K562 (cell line): ENCODE measurements around the gene PRICKLE2. TPM values are rescaled to one million over a fixed set of nuclear protein-coding genes. Genes with fewer than 3 reads are reported as not detected.

Experiments used
- ATAC-seq: fragments of 200-7000 bp; cut with Tn5 transposase; 3 replicates; pipeline ENCODE4 v1.9.1; 2020; ENCODE audit warnings: moderate library complexity
- BruUV-seq: library from RNA; stranded (reverse); fragments of 400-500 nt; replicated peaks from 2 replicates; lab custom pipeline; 2021; lab: Mats Ljungman, UMichigan
- CTCF ChIA-PET: fragments of 300-600 bp; formaldehyde crosslinking; extraction: SDS; loops from one replicate; lab custom pipeline; 2021; ENCODE audit warnings: low intra/inter-chr PET ratio; lab: Yijun Ruan, JAX
- POLR2A ChIA-PET: fragments of 300-600, 350-650 bp; sonication (Branson Sonifier 250); formaldehyde crosslinking; extraction: SDS; loops from one replicate; lab custom pipeline; 2021; ENCODE audit warnings: antibody characterized with exemption, inconsistent platforms; lab: Yijun Ruan, JAX
- DNase-seq, 4 experiments: peaks; one replicate each; pipeline versions ENCODE4 v3.0.0 to v3.0.0-alpha.2; 2011 to 2018; ENCODE audit warnings: low spot score in 3 of 4, mixed read lengths in 3 of 4; ENCODE audit errors: extremely low read depth in 1 of 4
- FAIRE-seq: peaks from 2 replicates; lab custom pipeline; 2011; peaks lifted over from hg19 to GRCh38; lab: Jason Lieb, UNC
- H2AFZ ChIP-seq: 2 replicates; pipeline ENCODE4 v1.6.0; 2011; ENCODE audit warnings: low read depth, low read length, control low read depth, inconsistent platforms
- H3K27ac ChIP-seq: fragments of 200-600 bp; 3 replicates; pipeline ENCODE4 v1.8.0; 2011; ENCODE audit warnings: low read depth, mild to moderate bottlenecking, control low read depth, inconsistent platforms, low read length, moderate library complexity, mixed read lengths; ENCODE audit errors: extremely low read depth
- H3K27me3 ChIP-seq, 2 experiments: fragments of 300-600 bp in 1 of 2; 2 replicates in 1 of 2; 3 replicates in 1 of 2; pipeline versions ENCODE4 v1.6.0 to v1.8.0; 2011; ENCODE audit warnings: inconsistent platforms in 2 of 2, low read length in 2 of 2, mild to moderate bottlenecking in 1 of 2, mixed read lengths in 1 of 2, moderate library complexity in 1 of 2; ENCODE audit not compliant: control insufficient read depth in 2 of 2, insufficient read depth in 2 of 2
- H3K36me3 ChIP-seq: fragments of 300-600 bp; 3 replicates; pipeline ENCODE4 v1.8.0; 2011; ENCODE audit warnings: mild to moderate bottlenecking, low read length, inconsistent platforms; ENCODE audit not compliant: control insufficient read depth, insufficient read depth
- H3K4me1 ChIP-seq, 2 experiments: fragments of 200-600 bp in 1 of 2; replicated peaks in 1 of 2; 2 replicates in 1 of 2; 3 replicates in 1 of 2; pipeline versions ENCODE4 v1.5.1 to v1.8.0; 2011; ENCODE audit warnings: inconsistent platforms in 2 of 2, low read length in 2 of 2, mild to moderate bottlenecking in 1 of 2, mixed read lengths in 1 of 2, moderate library complexity in 1 of 2; ENCODE audit not compliant: control insufficient read depth in 2 of 2, insufficient read depth in 2 of 2
- H3K4me2 ChIP-seq: 2 replicates; pipeline ENCODE4 v1.6.1; 2011; ENCODE audit warnings: low read length, control low read depth, inconsistent platforms, mixed read lengths; ENCODE audit not compliant: insufficient read depth
- H3K4me3 ChIP-seq: fragments of 200-600 bp; sonication (generic), shearing (Covaris generic); 2 replicates; pipeline ENCODE4 v1.5.1; 2016; ENCODE audit warnings: control low read depth, inconsistent platforms
- H3K79me2 ChIP-seq: fragments of 200-600 bp; 3 replicates; pipeline ENCODE4 v1.8.0; 2011; ENCODE audit warnings: low read length, inconsistent platforms; ENCODE audit not compliant: control insufficient read depth, insufficient read depth
- H3K9ac ChIP-seq, 2 experiments: 2 replicates each; pipeline versions ENCODE4 v1.6.0 to v1.6.1; 2011; ENCODE audit warnings: low read depth in 2 of 2, low read length in 2 of 2, control low read depth in 1 of 2, inconsistent platforms in 1 of 2, mild to moderate bottlenecking in 1 of 2, mixed read lengths in 1 of 2; ENCODE audit not compliant: insufficient read depth in 1 of 2
- H3K9me1 ChIP-seq: one replicate; pipeline ENCODE4 v1.6.0; 2011; ENCODE audit warnings: inconsistent platforms, mild to moderate bottlenecking, low read length, moderate library complexity; ENCODE audit not compliant: control insufficient read depth, insufficient read depth
- H3K9me3 ChIP-seq: replicated peaks from 2 replicates; pipeline ENCODE4 v1.5.1; 2011; ENCODE audit warnings: low read depth, low read length, inconsistent platforms; ENCODE audit not compliant: control insufficient read depth, insufficient read depth
- H4K20me1 ChIP-seq: replicated peaks from 2 replicates; pipeline ENCODE4 v1.6.1; 2011; ENCODE audit warnings: low read length, inconsistent platforms, mixed read lengths; ENCODE audit not compliant: control insufficient read depth, insufficient read depth
- CCAR2 ChIP-seq: fragments of 200-400 bp; formaldehyde crosslinking; IDR thresholded peaks from 2 replicates; pipeline ENCODE4 v1.6.1; 2017; ENCODE audit warnings: mild to moderate bottlenecking, low read depth, low read length
- CREB3L1 ChIP-seq: fragments of 450-650 bp; IDR thresholded peaks from 2 replicates; pipeline ENCODE4 v1.6.1; 2014; ENCODE audit warnings: low read depth, mild to moderate bottlenecking, moderate library complexity, borderline replicate concordance
- ETS2 ChIP-seq: IDR thresholded peaks from 2 replicates; pipeline ENCODE4 v1.6.1; 2016; ENCODE audit warnings: borderline replicate concordance, missing genetic modification characterization, mild to moderate bottlenecking, moderate library complexity, missing compliant biosample characterization; ENCODE audit not compliant: poor library complexity, severe bottlenecking
- GABPA ChIP-seq: fragments of 200-800 bp; sonication (Bioruptor generic); conservative IDR thresholded peaks from 2 replicates; pipeline ENCODE4 v1.6.1; 2016; ENCODE audit warnings: low read depth, missing genetic modification characterization, missing compliant biosample characterization
- KAT7 ChIP-seq: sonication (generic); formaldehyde crosslinking; IDR thresholded peaks from 2 replicates; pipeline ENCODE4 v1.8.0; 2022; ENCODE audit warnings: missing genetic modification reagents, mild to moderate bottlenecking, borderline replicate concordance
- MTA2 ChIP-seq: fragments of 450-650 bp; IDR thresholded peaks from 2 replicates; pipeline ENCODE4 v1.6.1; 2016; ENCODE audit warnings: low read depth
- NBN ChIP-seq: fragments of 450-650 bp; IDR thresholded peaks from 2 replicates; pipeline ENCODE4 v1.6.1; 2016; ENCODE audit warnings: low read depth, mild to moderate bottlenecking
- SRSF3 ChIP-seq: fragments of 200-400 bp; formaldehyde crosslinking; IDR thresholded peaks from 2 replicates; pipeline ENCODE4 v1.6.1; 2016; ENCODE audit warnings: mild to moderate bottlenecking, low read length, moderate library complexity; ENCODE audit not compliant: insufficient read depth
- TCF7 ChIP-seq: sonication (generic); IDR thresholded peaks from 2 replicates; pipeline ENCODE4 v1.6.1; 2016; ENCODE audit warnings: antibody characterized with exemption, borderline replicate concordance
- TFAM ChIP-seq: fragments of 250-450 bp; sonication (Bioruptor Pico); conservative IDR thresholded peaks from 2 replicates; pipeline ENCODE4 v1.5.0; 2021; ENCODE audit warnings: mild to moderate bottlenecking, moderate library complexity
- TRIM28 ChIP-seq: fragments of 450-650 bp; IDR thresholded peaks from 2 replicates; pipeline ENCODE4 v1.6.1; 2017
- WGBS: fragments of 100-300 bp; shearing (Covaris generic); methylation state at CpG from one replicate; pipeline ENCODE4 v1.1.6; 2016; ENCODE audit warnings: low coverage, mixed read lengths; ENCODE audit not compliant: insufficient coverage; ENCODE audit errors: missing lambda C conversion rate; 5-methylcytosine and 5-hydroxymethylcytosine counted together
- in situ Hi-C: fragments of 300-500 bp; cut with MboI; formaldehyde crosslinking; loops from 4 replicates; pipeline ENCODE4 v1.15.0; 2018; ENCODE audit warnings: inconsistent platforms, mixed read lengths
- intact Hi-C: fragments of 100-400 bp; cut with micrococcal nuclease; formaldehyde crosslinking; loops from 2 replicates; pipeline ENCODE4 v1.14.2; 2022
- polyA plus RNA-seq, 8 experiments: library from polyadenylated mRNA; depleted of rRNA in 4 of 8; stranded (reverse) in 5 of 8; unstranded in 3 of 8; fragments of >200 nt; fragmentation: Nextera tagmentation in 2 of 8; fragmentation: Illumina TruSeq in 1 of 8; extraction: Ambion mirVana in 2 of 8; extraction: Trizol in 1 of 8; gene quantifications; 2 replicates each; pipeline versions ENCODE4 v1.2.1 to v1.2.3, GENCODE V29; 2011 to 2014; ENCODE audit warnings: inconsistent platforms in 1 of 8, missing spikeins in 1 of 8
- total RNA-seq, 7 experiments: library from RNA; depleted of rRNA in 6 of 7; stranded (reverse); fragments of >200 nt in 6 of 7; fragmentation: Illumina TruSeq in 2 of 7; extraction: Trizol in 2 of 7; gene quantifications; 2 replicates each; pipeline versions ENCODE4 v1.2.1 to v1.2.3, GENCODE V29; 2011 to 2021; ENCODE audit warnings: low replicate concordance in 1 of 7
- TF ChIP-seq, protein P1 (sequence below): IDR thresholded peaks from 2 replicates; pipeline ENCODE4 v1.6.1; 2016; ENCODE audit warnings: missing genetic modification characterization, missing compliant biosample characterization
- TF ChIP-seq, protein P2 (sequence below): sonication (generic); formaldehyde crosslinking; IDR thresholded peaks from 2 replicates; pipeline ENCODE4 v1.8.0; 2023; ENCODE audit warnings: mild to moderate bottlenecking, missing genetic modification reagents
- TF ChIP-seq, protein P3 (sequence below), 2 experiments: fragments of 450-650 bp in 1 of 2; IDR thresholded peaks; 2 replicates each; pipeline ENCODE4 v1.6.1; 2011 to 2017; ENCODE audit warnings: low read depth in 2 of 2, antibody characterized with exemption in 1 of 2, borderline replicate concordance in 1 of 2, low read length in 1 of 2, mild to moderate bottlenecking in 1 of 2, mixed read lengths in 1 of 2; ENCODE audit not compliant: control insufficient read depth in 1 of 2

The PRICKLE2 gene
- total and polyA plus RNA-seq, 9 of the 15 experiments (the other 6 are each of a cell fraction or from before 2014, with no cell fraction given): 0.07 to 0.09 TPM; not detected in 7

DNA sequence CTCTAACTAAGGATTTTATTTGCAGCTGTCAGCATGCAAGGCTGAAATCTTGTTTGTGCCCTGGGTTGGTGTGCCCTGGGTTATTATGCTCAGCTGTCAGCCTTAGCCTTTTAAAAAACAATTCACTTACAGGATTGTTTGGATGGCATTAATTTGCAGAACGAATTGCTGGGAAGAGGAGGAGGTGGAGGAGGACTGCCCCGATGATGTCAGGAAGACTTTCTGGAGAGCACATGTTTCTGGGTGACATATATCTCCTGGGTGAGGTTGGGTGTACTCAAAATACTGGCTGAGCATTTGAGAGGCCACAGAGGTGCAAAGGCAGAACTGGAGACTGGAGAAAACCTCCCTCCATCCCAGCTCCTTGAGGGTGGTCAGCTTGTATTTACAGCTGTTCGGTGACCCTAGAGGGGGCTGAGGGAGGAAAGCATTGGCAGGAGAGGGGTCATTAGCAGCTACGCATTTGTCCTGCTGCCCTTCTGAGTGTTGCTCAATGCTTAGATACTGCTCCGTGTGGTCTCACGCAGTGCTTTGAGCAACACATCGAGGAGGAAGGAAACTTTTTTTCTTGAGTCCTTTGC lies 142.2 kb downstream of the PRICKLE2 start:
- Histone ChIP-seq H4K20me1 (no peaks in the 10 kb centered on the region), H3K4me3 (no peak overlapping the region), H3K36me3 (no peaks in the 10 kb centered on the region), H3K4me1 (no peaks in the 10 kb centered on the region), H2AFZ (no peak overlapping the region), H3K9me1 (no peaks in the 10 kb centered on the region), H3K9me3 (no peaks in the 10 kb centered on the region), H3K9ac (no peak overlapping the region), H3K79me2 (no peaks in the 10 kb centered on the region), H3K27me3 (no peaks in the 10 kb centered on the region), H3K4me2 (no peak overlapping the region), H3K27ac (no peak overlapping the region)
- no peak for ATAC-seq
- 3% methylated on average over 7 of the region's 7 CpGs for WGBS
- CTCF ChIA-PET: no interaction called here
- intact Hi-C loops: no loop called here
- in situ Hi-C loops: no loop called here
- no peak for DNase-seq
- POLR2A ChIA-PET: no interaction called here
- no TSS peak for BruUV-seq
- FAIRE-seq: no peak
- TF ChIP-seq CCAR2 (no peak), KAT7 (CRISPR knock-in tag) (no peak), MTA2 (no peak), CREB3L1 (no peak), SRSF3 (no peak), TRIM28 (no peak), TCF7 (no peak), ETS2 (tag) (no peak), NBN (no peak), TFAM (no peak), GABPA (tag) (no peak)
- TF ChIP-seq, protein P1, sequence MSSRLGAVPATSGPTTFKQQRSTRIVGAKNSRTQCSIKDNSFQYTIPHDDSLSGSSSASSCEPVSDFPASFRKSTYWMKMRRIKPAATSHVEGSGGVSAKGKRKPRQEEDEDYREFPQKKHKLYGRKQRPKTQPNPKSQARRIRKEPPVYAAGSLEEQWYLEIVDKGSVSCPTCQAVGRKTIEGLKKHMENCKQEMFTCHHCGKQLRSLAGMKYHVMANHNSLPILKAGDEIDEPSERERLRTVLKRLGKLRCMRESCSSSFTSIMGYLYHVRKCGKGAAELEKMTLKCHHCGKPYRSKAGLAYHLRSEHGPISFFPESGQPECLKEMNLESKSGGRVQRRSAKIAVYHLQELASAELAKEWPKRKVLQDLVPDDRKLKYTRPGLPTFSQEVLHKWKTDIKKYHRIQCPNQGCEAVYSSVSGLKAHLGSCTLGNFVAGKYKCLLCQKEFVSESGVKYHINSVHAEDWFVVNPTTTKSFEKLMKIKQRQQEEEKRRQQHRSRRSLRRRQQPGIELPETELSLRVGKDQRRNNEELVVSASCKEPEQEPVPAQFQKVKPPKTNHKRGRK (tag): no peak
- TF ChIP-seq, protein P2, sequence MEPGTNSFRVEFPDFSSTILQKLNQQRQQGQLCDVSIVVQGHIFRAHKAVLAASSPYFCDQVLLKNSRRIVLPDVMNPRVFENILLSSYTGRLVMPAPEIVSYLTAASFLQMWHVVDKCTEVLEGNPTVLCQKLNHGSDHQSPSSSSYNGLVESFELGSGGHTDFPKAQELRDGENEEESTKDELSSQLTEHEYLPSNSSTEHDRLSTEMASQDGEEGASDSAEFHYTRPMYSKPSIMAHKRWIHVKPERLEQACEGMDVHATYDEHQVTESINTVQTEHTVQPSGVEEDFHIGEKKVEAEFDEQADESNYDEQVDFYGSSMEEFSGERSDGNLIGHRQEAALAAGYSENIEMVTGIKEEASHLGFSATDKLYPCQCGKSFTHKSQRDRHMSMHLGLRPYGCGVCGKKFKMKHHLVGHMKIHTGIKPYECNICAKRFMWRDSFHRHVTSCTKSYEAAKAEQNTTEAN: no peak
- TF ChIP-seq, protein P3, sequence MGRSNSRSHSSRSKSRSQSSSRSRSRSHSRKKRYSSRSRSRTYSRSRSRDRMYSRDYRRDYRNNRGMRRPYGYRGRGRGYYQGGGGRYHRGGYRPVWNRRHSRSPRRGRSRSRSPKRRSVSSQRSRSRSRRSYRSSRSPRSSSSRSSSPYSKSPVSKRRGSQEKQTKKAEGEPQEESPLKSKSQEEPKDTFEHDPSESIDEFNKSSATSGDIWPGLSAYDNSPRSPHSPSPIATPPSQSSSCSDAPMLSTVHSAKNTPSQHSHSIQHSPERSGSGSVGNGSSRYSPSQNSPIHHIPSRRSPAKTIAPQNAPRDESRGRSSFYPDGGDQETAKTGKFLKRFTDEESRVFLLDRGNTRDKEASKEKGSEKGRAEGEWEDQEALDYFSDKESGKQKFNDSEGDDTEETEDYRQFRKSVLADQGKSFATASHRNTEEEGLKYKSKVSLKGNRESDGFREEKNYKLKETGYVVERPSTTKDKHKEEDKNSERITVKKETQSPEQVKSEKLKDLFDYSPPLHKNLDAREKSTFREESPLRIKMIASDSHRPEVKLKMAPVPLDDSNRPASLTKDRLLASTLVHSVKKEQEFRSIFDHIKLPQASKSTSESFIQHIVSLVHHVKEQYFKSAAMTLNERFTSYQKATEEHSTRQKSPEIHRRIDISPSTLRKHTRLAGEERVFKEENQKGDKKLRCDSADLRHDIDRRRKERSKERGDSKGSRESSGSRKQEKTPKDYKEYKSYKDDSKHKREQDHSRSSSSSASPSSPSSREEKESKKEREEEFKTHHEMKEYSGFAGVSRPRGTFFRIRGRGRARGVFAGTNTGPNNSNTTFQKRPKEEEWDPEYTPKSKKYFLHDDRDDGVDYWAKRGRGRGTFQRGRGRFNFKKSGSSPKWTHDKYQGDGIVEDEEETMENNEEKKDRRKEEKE (IDR thresholded peaks at IDR 0.05; ENCODE audit: borderline replicate concordance in 1 of 2, control insufficient read depth in 1 of 2, low read depth in 2 of 2, low read length in 1 of 2): no peak
